GM12878 (cell line): ENCODE measurements around the gene CORO7. TPM values are rescaled to one million over a fixed set of nuclear protein-coding genes. Genes with fewer than 3 reads are reported as not detected.

ENCODE experiments used
- ATAC-seq: fragments of 200-7000 bp; cut with Tn5 transposase; 3 replicates; pipeline ENCODE4 v1.9.1; 2020; ENCODE audit warnings: mild to moderate bottlenecking, moderate library complexity
- BruUV-seq: library from RNA; stranded (reverse); fragments of 400-500 nt; replicated peaks from 2 replicates; lab custom pipeline; 2021; lab: Mats Ljungman, UMichigan
- CTCF ChIA-PET: fragments of 300-600 bp; sonication (Branson Sonifier 250); formaldehyde crosslinking; extraction: SDS; loops from one replicate; lab custom pipeline; 2021; ENCODE audit warnings: inconsistent platforms; lab: Yijun Ruan, JAX
- POLR2A ChIA-PET: fragments of 350-600 bp; formaldehyde crosslinking; extraction: SDS; loops from one replicate; lab custom pipeline; 2021; ENCODE audit warnings: inconsistent platforms; lab: Charles Lee
- RAD21 ChIA-PET: fragments of 300-600 bp; sonication (Branson Sonifier 250); formaldehyde crosslinking; loops from one replicate; lab custom pipeline; 2023; ENCODE audit warnings: antibody characterized with exemption; ENCODE audit not compliant: unreplicated experiment; lab: Charles Lee
- SMC1A ChIA-PET: fragments of 300-600 bp; sonication (Branson Sonifier 250); formaldehyde crosslinking; loops from one replicate; lab custom pipeline; 2023; ENCODE audit not compliant: unreplicated experiment, uncharacterized antibody; lab: Charles Lee
- DNase-seq: peaks from one replicate; pipeline ENCODE4 v3.0.0-alpha.2; 2011; ENCODE audit warnings: low read depth, low spot score
- FAIRE-seq: peaks from 3 replicates; lab custom pipeline; 2011; peaks lifted over from hg19 to GRCh38; lab: Jason Lieb, UNC
- H2AFZ ChIP-seq: 2 replicates; pipeline ENCODE4 v1.6.0; 2011; ENCODE audit warnings: low read depth, low read length, control low read depth; ENCODE audit not compliant: control insufficient read depth
- H3K27ac ChIP-seq: 2 replicates; pipeline ENCODE4 v1.5.1; 2011; ENCODE audit warnings: control low read depth; ENCODE audit not compliant: control insufficient read depth, insufficient read depth
- H3K27me3 ChIP-seq, 2 experiments: replicated peaks in 1 of 2; 2 replicates each; pipeline versions ENCODE4 v1.6.0 to v1.6.1; 2011; ENCODE audit warnings: low read length in 1 of 2; ENCODE audit not compliant: control insufficient read depth in 2 of 2, insufficient read depth in 2 of 2
- H3K36me3 ChIP-seq, 2 experiments: 2 replicates each; pipeline ENCODE4 v1.5.1; 2011; ENCODE audit warnings: low read length in 1 of 2; ENCODE audit not compliant: control insufficient read depth in 2 of 2, insufficient read depth in 2 of 2
- H3K4me1 ChIP-seq: 2 replicates; pipeline ENCODE4 v1.6.1; 2011; ENCODE audit warnings: mild to moderate bottlenecking, low read length, moderate library complexity, mixed read lengths; ENCODE audit not compliant: control insufficient read depth, insufficient read depth
- H3K4me2 ChIP-seq: 2 replicates; pipeline ENCODE4 v1.6.0; 2011; ENCODE audit warnings: control low read depth; ENCODE audit not compliant: control insufficient read depth, insufficient read depth
- H3K4me3 ChIP-seq: fragments of 200-600 bp; sonication (generic); 2 replicates; pipeline ENCODE4 v1.5.1; 2016
- H3K79me2 ChIP-seq: 2 replicates; pipeline ENCODE4 v1.6.0; 2011; ENCODE audit warnings: low read length; ENCODE audit not compliant: control insufficient read depth, insufficient read depth
- H3K9ac ChIP-seq: 2 replicates; pipeline ENCODE4 v1.8.0; 2011; ENCODE audit warnings: low read length, control low read depth, mixed read lengths; ENCODE audit not compliant: control insufficient read depth, insufficient read depth
- H3K9me3 ChIP-seq: replicated peaks from 3 replicates; pipeline ENCODE4 v1.5.1; 2011; ENCODE audit warnings: mild to moderate bottlenecking, low read length; ENCODE audit not compliant: control insufficient read depth, insufficient read depth
- H4K20me1 ChIP-seq: 2 replicates; pipeline ENCODE4 v1.6.0; 2011; ENCODE audit not compliant: control insufficient read depth, insufficient read depth
- ELK1 ChIP-seq: IDR thresholded peaks from 2 replicates; pipeline ENCODE4 v1.6.1; 2012; ENCODE audit warnings: low read depth, low read length, improper control_type of control experiment
- HDAC6 ChIP-seq: fragments of 200-600 bp; sonication (generic); IDR thresholded peaks from one replicate; pipeline ENCODE4 v1.8.0; 2017; ENCODE audit warnings: antibody characterized with exemption; ENCODE audit not compliant: unreplicated experiment
- HSF1 ChIP-seq: fragments of 150-350 bp; IDR thresholded peaks from 2 replicates; pipeline ENCODE4 v1.6.1; 2014; ENCODE audit warnings: mild to moderate bottlenecking, low read depth, low read length
- KAT2A ChIP-seq: conservative IDR thresholded peaks from 2 replicates; pipeline ENCODE4 v1.6.1; 2011; ENCODE audit warnings: low read depth, low read length; ENCODE audit not compliant: control insufficient read depth
- MYB ChIP-seq: fragments of 150-350 bp; IDR thresholded peaks from 2 replicates; pipeline ENCODE4 v1.6.1; 2014; ENCODE audit warnings: mild to moderate bottlenecking, low read depth, low read length, borderline replicate concordance
- NFIC ChIP-seq: IDR thresholded peaks from 2 replicates; pipeline ENCODE4 v1.6.1; 2012; ENCODE audit warnings: low read depth, mild to moderate bottlenecking, inconsistent platforms, low read length, moderate library complexity
- NR2F1 ChIP-seq: fragments of 450-650 bp; conservative IDR thresholded peaks from 2 replicates; pipeline ENCODE4 v1.6.1; 2017; ENCODE audit warnings: mild to moderate bottlenecking
- PKNOX1 ChIP-seq: fragments of 450-650 bp; IDR thresholded peaks from 2 replicates; pipeline ENCODE4 v1.6.1; 2016; ENCODE audit warnings: mild to moderate bottlenecking
- STAT3 ChIP-seq: IDR thresholded peaks from 2 replicates; pipeline ENCODE4 v1.6.1; 2011; ENCODE audit warnings: low read depth, low read length, improper control_type of control experiment
- TCF3 ChIP-seq: IDR thresholded peaks from 2 replicates; pipeline ENCODE4 v1.6.1; 2012; ENCODE audit warnings: low read depth, mild to moderate bottlenecking, low read length, borderline replicate concordance; ENCODE audit not compliant: insufficient read depth
- WGBS: methylation state at CpG from one replicate; pipeline ENCODE4 v1.1.6; 2016; ENCODE audit warnings: low lambda C conversion rate; ENCODE audit not compliant: insufficient replicate concordance, insufficient coverage; ENCODE audit errors: missing lambda C conversion rate; 5-methylcytosine and 5-hydroxymethylcytosine counted together
- in situ Hi-C: fragments of 300-500 bp; cut with MboI; formaldehyde crosslinking; loops from 9 replicates; pipeline ENCODE4 v1.14.3; 2018; ENCODE audit warnings: mixed read lengths
- intact Hi-C: fragments of 100-400 bp; cut with micrococcal nuclease; formaldehyde crosslinking; loops from one replicate; pipeline ENCODE4 v1.14.2; 2022; ENCODE audit not compliant: unreplicated experiment
- polyA plus RNA-seq, 11 experiments: library from polyadenylated mRNA; depleted of rRNA in 4 of 11; unstranded in 6 of 11; stranded (reverse) in 5 of 11; fragments of >200 nt; fragmentation: Nextera tagmentation in 4 of 11; fragmentation: Illumina TruSeq in 1 of 11; extraction: Ambion mirVana in 4 of 11; extraction: Trizol in 1 of 11; gene quantifications; 1 replicate in 1 of 11; 2 replicates in 10 of 11; pipeline versions ENCODE4 v1.2.1 to v1.2.3, GENCODE V29; 2011 to 2016; ENCODE audit warnings: inconsistent platforms in 2 of 11, missing spikeins in 2 of 11, low read depth in 1 of 11
- total RNA-seq, 4 experiments: library from RNA; depleted of rRNA in 3 of 4; stranded (reverse); fragments of >200 nt in 3 of 4; fragmentation: Illumina TruSeq in 1 of 4; extraction: Trizol in 1 of 4; gene quantifications; 2 replicates each; pipeline versions ENCODE4 v1.2.1 to v1.2.3, GENCODE V29; 2013 to 2021

Gene CORO7
- total and polyA plus RNA-seq, 10 of the 15 experiments (the other 5 are each of a cell fraction or from before 2014, with no cell fraction given) = 0.64 to 89.2 (median 43.7) TPM

- Histone ChIP-seq H3K4me2 (no peak overlapping the region), H3K4me1 (peaks cover 8% of the 10 kb centered on the region), H3K27ac (no peak overlapping the region), H4K20me1 (no peaks in the 10 kb centered on the region), H3K36me3 (no peaks in the 10 kb centered on the region), H2AFZ (no peak overlapping the region), H3K9ac (no peak overlapping the region), H3K4me3 (no peak overlapping the region), H3K27me3 (peaks cover 0 to 6% of the 10 kb centered on the region in 2 experiments; a peak in 1 of 4 replicates), H3K9me3 (no peaks in the 10 kb centered on the region), H3K79me2 (no peaks in the 10 kb centered on the region)
- RAD21 ChIA-PET = interaction anchor here (1.0 kb wide), 1 partner anchor 11 kb away, joined by 4 read pairs; no protein-coding TSS in a partner anchor
- TF ChIP-seq KAT2A = no peak
- no peak for TF ChIP-seq PKNOX1
- TF ChIP-seq ELK1 = no peak
- no peak for TF ChIP-seq MYB
- no peak for TF ChIP-seq HSF1
- no peak for TF ChIP-seq NR2F1
- TF ChIP-seq HDAC6 = no peak
- TF ChIP-seq NFIC = no peak
- TF ChIP-seq STAT3 = no peak
- no peak for TF ChIP-seq TCF3
- intact Hi-C loops = no loop called here
- CTCF ChIA-PET = interaction anchor here (2.6 kb wide), 1 partner anchor 9 kb away, joined by 12 read pairs; no protein-coding TSS in a partner anchor
- POLR2A ChIA-PET = interaction anchor here (3.9 kb wide), 1 partner anchor 12 kb away, joined by 17 read pairs; no protein-coding TSS in a partner anchor
- SMC1A ChIA-PET = no interaction called here
- no peak for FAIRE-seq
- WGBS = 35% methylated on average over 5 of the region's 5 CpGs
- no peak for ATAC-seq
- no TSS peak for BruUV-seq
- DNase-seq = no peak
- in situ Hi-C loops = no loop called here
These were observed 97.4 kb downstream of the CORO7 start for GRCh38 chr16:4318967-4319366.
